Colonic mucosa (tissue), 4 donors: ENCODE measurements around the gene ATP7B. TPM values are rescaled to one million over a fixed set of nuclear protein-coding genes. Genes with fewer than 3 reads are reported as not detected.
A peak's percentile ranks its signal among the peaks of the same experiment; 100 is the strongest.

Experiments used
- DNase-seq: peaks from one replicate; pipeline ENCODE4 v3.0.0-alpha.2; 2020
- H3K27ac ChIP-seq: fragments of 200-600 bp; one replicate; pipeline ENCODE4 v1.8.0; 2021
- H3K27me3 ChIP-seq: fragments of 200-600 bp; one replicate; pipeline ENCODE4 v1.8.0; 2021
- H3K36me3 ChIP-seq: fragments of 200-600 bp; one replicate; pipeline ENCODE4 v1.8.0; 2021
- H3K4me1 ChIP-seq: fragments of 200-600 bp; one replicate; pipeline ENCODE4 v1.8.0; 2021; ENCODE audit warnings: mild to moderate bottlenecking
- H3K4me3 ChIP-seq: fragments of 200-600 bp; one replicate; pipeline ENCODE4 v1.8.0; 2021
- H3K9ac ChIP-seq, 2 donors: one replicate each; pipeline ENCODE4 v1.7.0; 2013; ENCODE audit warnings: control low read depth in 2 of 2, low read depth in 2 of 2, low read length in 2 of 2
- H3K9me3 ChIP-seq: fragments of 200-600 bp; one replicate; pipeline ENCODE4 v1.8.0; 2021
- intact Hi-C: fragments of 100-400 bp; cut with DNase I; formaldehyde crosslinking; loops from one replicate; pipeline ENCODE4 v1.14.1; 2022
- total RNA-seq, 2 donors: library from RNA; stranded (reverse); fragmentation: NEBNext Ultra II Directional in 1 of 2; extraction: Animal tissue kit (Norgen Biotek cat#: 25700) in 1 of 2; gene quantifications; one replicate each; pipeline ENCODE4 v1.2.1, GENCODE V29; 2021
- TF ChIP-seq, protein P1 (sequence below): fragments of 200-600 bp; IDR thresholded peaks from one replicate; pipeline ENCODE4 v1.8.0; 2022; ENCODE audit warnings: antibody characterized with exemption, mild to moderate bottlenecking
- donor health status: healthy.
- donor health status: DM: no; HTN: no; CAD: no.
- donor health status: DM: no; HTN: no; CAD: no.

Gene ATP7B
- total RNA-seq, 2 donors from 2014 or later = 14.0 to 18.8 TPM

DNA sequence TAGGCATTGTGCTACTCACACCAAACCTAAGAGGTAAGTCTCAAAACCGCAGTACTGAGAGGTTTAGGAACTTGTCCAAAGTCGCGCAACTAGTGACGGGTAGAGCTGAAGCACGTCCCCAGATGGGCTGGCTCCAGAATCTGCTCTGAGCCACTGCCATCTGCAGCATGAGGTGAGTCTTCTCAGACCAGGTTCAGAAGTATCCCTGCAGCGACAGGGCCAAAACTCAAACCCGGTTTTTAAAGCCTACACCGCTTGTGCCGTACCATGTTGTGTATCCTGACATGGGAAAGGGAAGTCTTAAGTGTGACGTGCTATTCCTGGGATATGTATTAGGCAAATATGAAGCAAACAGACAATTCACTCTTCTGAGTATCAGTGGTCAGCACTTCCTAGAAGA lies 45.1 kb downstream of the ATP7B start:
- Histone ChIP-seq H3K9ac (no peak overlapping the region), H3K27ac (no peak overlapping the region), H3K9me3 (no peaks in the 10 kb centered on the region), H3K4me3 (no peak overlapping the region), H3K4me1 (peaks cover 8% of the 10 kb centered on the region), H3K27me3 (no peaks in the 10 kb centered on the region), H3K36me3 (no peaks in the 10 kb centered on the region)
- intact Hi-C loops = no loop called here
- DNase-seq = no peak
- TF ChIP-seq, protein P1, sequence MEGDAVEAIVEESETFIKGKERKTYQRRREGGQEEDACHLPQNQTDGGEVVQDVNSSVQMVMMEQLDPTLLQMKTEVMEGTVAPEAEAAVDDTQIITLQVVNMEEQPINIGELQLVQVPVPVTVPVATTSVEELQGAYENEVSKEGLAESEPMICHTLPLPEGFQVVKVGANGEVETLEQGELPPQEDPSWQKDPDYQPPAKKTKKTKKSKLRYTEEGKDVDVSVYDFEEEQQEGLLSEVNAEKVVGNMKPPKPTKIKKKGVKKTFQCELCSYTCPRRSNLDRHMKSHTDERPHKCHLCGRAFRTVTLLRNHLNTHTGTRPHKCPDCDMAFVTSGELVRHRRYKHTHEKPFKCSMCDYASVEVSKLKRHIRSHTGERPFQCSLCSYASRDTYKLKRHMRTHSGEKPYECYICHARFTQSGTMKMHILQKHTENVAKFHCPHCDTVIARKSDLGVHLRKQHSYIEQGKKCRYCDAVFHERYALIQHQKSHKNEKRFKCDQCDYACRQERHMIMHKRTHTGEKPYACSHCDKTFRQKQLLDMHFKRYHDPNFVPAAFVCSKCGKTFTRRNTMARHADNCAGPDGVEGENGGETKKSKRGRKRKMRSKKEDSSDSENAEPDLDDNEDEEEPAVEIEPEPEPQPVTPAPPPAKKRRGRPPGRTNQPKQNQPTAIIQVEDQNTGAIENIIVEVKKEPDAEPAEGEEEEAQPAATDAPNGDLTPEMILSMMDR = no peak

DNA sequence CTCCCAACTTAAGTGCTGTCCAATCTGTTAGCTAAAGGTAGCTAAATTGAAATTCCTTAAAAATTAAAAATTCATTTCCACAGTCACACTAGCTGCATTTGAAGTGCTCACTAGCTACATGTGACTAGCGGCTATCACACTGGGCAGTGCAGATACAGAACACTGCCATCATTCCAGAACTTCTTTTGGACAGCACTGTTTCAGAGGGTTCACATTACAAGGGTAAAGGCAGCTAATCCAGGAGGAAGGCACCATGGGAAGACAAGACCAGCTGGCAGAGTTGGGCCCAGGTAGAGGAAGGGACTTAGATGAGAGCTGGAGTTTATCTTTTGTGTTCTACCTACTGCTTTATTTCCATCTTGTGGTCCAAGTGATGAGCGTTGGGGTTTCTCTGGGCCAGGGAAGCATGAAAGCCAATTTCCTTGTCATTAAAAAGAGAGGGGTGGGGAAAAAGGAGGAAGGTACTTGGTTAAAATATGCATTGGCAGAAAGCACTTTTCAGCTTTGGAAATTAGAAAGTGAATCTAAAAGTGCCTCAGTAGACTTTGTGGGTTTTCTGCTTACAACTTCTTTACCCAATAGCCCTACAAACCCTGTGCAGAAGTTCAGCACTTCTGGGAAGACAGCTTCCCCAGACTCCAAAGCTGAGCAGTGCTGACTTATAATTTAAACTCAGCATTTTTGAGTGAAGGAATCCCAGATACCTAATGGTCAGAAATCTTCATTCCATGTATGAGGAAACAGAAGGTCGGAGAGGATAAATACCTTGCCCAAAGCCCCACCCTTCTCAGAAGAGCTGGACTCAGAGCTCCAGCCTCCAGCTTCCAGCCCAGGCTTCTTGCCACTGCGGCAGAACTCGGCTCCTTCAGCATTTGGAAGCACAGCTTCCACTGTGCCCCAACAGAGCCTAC lies 49.5 kb downstream of the ATP7B start:
- Histone ChIP-seq H3K36me3 (no peaks in the 10 kb centered on the region), H3K27me3 (no peaks in the 10 kb centered on the region), H3K9me3 (no peaks in the 10 kb centered on the region), H3K27ac (no peak overlapping the region), H3K4me3 (no peak overlapping the region), H3K9ac (peak overlapping the region in 1 of 2 donors; percentile 13), H3K4me1 (peaks cover 15% of the 10 kb centered on the region)
- intact Hi-C loops = no loop called here
- TF ChIP-seq, protein P1 = no peak
- DNase-seq = no peak

GRCh38 chr13:51960766-51961165 lies 50.5 kb downstream of the ATP7B start:
- H3K27me3 ChIP-seq = no peaks in the 10 kb centered on the region
- H3K9me3 ChIP-seq = no peaks in the 10 kb centered on the region
- peak overlapping the region; percentile 81 for H3K27ac ChIP-seq
- H3K4me3 ChIP-seq = no peak overlapping the region
- H3K4me1 ChIP-seq = peaks cover 20% of the 10 kb centered on the region
- no peak overlapping the region for H3K9ac ChIP-seq
- TF ChIP-seq, protein P1 = no peak
- intact Hi-C loops = no loop called here
- DNase-seq = no peak
- H3K36me3 ChIP-seq = no peaks in the 10 kb centered on the region

GRCh38 chr13:51959773-51960172 lies 51.5 kb downstream of the ATP7B start:
- Histone ChIP-seq H3K36me3 (no peaks in the 10 kb centered on the region), H3K4me3 (no peak overlapping the region), H3K4me1 (peaks cover 29% of the 10 kb centered on the region), H3K9ac (peak overlapping the region in 1 of 2 donors; percentile 13), H3K27me3 (no peaks in the 10 kb centered on the region), H3K27ac (peak overlapping the region; percentile 81), H3K9me3 (no peaks in the 10 kb centered on the region)
- TF ChIP-seq, protein P1 = no peak
- DNase-seq = peak; percentile 79
- intact Hi-C loops = no loop called here

DNA sequence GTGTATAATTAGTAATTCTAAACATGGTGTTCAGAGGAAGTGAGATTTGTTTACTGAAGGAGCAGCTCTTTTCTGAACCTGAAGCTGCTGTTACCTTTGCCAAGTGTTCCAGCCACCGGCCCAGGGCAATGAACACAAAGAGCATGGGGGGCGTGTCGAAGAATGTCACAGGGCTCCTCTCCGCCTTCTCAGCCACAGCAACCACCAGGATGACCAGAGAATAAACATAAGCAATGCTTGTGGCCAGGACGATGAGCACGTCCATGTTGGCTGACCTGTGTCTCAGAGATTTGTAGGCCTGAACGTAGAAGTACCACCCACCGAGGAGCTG lies 53.1 kb downstream of the ATP7B start:
- peak; percentile 78 for DNase-seq
- no peaks in the 10 kb centered on the region for H3K27me3 ChIP-seq
- peaks cover 29% of the 10 kb centered on the region for H3K4me1 ChIP-seq
- no peak overlapping the region for H3K4me3 ChIP-seq
- intact Hi-C loops = no loop called here
- no peaks in the 10 kb centered on the region for H3K36me3 ChIP-seq
- H3K9ac ChIP-seq = peak overlapping the region in 1 of 2 donors; percentile 85
- peak overlapping the region; percentile 80 for H3K27ac ChIP-seq
- H3K9me3 ChIP-seq = no peaks in the 10 kb centered on the region
- TF ChIP-seq, protein P1 = no peak
